H1 (cell line): Measurements from ENCODE around the gene GANC.

ENCODE experiments used
- JUND ChIP-seq: IDR thresholded peaks from 2 replicates; pipeline ENCODE4 v1.6.1; 2011; ENCODE audit warnings: mild to moderate bottlenecking, improper control_type of control experiment, low read length
- SP2 ChIP-seq: IDR thresholded peaks from 2 replicates; pipeline ENCODE4 v1.6.1; 2012; ENCODE audit warnings: mild to moderate bottlenecking, low read length, inconsistent platforms
- TEAD4 ChIP-seq: IDR thresholded peaks from 2 replicates; pipeline ENCODE4 v1.6.1; 2012; ENCODE audit warnings: low read depth, low read length, inconsistent platforms, mixed read lengths

GRCh38 chr15:42392309-42393024, 119.5 kb downstream of the GANC start:
- no peak for TF ChIP-seq SP2
- no peak for TF ChIP-seq JUND
- TF ChIP-seq TEAD4: no peak
